ENCODE measurements around the gene TGFA.

TGFA gene

DNA sequence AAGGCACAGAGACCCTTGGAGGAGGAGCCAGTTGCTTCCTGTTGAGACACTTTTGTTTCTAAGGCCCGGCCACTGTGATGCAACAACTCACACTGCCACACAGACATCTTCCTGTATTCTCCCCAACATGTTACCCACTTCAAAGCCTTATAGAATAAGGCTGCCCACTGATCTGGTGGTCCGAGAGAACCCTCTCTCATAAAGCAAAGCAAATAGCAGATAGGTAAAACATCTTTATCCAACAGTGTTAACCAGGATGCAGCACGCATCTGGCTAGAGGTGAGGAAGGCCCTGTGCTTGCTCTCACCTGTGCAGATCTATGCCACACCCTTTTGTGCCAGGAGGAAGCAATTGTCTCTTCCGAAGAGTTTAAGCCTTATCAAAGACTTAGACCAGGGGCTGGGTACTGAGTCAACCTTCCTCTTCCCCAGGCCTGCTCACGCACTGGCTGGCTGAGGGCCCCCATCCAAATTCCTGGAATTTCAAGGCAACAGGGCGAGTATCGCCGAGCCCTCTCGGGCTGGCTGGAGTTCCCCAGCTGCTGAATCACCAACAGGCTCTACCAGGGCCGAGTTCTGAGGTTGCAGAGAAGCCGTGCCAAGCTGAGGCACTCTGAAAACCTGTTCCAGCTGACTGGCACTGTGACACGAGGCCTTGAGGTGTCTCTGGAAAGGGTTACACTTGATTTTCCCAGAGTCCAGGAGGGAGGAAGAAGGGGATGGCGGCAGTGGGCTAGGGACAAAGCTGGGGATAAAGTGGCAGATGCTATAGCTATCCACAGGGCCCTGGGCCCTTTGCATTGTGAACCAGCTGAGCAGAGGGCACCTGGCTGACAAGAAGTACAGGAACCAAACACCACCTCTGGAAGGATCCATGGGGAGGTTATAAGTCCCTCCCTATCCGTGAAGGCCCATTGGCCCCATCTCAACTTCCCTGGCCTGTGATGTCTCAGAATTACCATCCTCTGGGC is 29.3 kb downstream of the TGFA start:
- no peak for DNase-seq

DNA sequence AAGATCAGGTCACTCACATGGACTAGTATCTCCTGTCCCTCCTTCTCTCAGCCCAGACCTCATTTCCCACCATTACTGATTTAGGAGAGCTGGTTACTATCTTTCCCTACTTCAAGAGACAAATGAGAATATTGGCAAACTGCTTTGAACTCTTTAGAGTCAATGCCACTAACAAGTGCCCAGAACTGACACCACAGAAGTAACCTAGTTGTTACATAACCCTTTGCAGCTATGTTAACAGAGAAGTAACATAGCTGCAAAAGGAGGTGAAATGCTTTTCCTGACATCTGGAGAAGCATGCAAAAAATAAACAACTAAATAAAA is 30.0 kb downstream of the TGFA start:
- no peak for DNase-seq

DNA sequence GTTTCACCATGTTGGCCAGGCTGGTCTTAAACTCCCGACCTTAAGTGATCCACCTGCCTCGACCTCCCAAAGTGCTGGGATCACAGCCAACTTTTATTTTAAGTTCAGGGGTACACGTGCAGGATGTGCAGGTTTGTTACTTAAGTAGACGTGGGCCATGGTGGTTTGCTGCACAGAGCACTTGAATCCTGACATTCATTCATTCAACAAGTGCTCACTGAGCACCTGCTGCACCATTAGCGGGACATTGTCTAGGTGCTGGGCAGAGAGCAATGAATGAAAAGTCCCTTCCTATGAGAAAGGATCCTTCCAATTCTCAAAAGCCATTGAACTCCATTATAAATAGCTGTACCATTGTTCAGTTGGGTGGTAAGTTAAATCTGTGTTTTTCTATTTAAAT is 31.0 kb downstream of the TGFA start:
- no peak for DNase-seq

DNA sequence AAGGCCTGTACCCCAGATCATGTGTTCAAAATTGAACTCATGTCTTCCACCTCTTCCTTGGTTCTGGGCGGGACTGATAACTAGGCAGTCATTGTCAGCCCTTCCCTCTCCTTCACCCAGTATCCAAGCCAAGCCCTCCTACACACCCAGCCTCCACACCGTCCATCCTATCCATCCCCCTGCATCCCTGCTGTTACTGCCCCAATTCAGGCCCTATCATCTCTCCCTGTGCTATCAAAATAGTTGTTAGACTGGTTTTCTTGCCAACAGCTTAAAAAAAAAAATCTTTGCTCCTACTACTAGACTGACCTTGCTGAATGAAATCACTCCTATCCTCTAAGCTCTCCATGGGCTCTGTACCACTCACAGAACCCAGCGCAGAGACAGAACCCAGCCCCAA is 32.8 kb downstream of the TGFA start:
- no peak for DNase-seq

DNA sequence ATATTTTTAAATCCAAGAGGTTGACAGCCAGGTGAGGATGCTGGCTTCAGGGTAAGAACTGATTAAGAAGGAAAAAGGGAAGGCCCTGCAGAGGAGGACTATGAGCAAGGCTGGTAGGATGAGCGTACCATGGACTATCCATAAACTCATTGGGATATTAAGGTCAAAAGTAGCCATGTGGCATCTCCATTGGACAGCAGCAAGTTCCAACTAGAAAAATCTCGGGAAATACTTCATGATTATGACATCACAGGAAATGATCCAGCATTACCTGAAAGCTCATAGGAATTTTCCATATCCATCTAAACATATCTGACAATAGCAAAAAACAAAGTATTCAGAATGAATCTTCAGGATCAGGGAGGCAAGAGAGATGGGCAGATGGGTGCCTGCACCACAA is 34.2 kb downstream of the TGFA start:
- no peak for DNase-seq

DNA sequence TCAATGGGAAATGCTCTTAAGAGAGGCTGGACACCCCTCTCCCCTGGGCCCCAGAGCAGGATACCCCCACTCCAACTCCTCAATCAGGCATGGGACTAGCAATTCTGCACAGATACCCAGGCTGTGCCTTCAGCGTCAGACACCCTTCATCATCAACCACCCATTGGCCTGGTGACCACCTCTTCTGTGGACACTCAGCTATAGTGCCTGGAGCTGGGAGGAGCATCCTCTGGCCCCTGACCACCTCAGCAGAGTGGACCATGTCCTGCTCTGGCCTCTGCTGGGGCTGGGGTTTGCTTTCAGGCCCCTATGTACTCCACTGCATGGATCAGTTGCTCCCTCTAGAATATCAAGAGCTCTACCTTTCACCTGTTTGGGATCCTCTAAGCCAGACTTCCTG is 35.1 kb downstream of the TGFA start:
- DNase-seq, result no peak

DNA sequence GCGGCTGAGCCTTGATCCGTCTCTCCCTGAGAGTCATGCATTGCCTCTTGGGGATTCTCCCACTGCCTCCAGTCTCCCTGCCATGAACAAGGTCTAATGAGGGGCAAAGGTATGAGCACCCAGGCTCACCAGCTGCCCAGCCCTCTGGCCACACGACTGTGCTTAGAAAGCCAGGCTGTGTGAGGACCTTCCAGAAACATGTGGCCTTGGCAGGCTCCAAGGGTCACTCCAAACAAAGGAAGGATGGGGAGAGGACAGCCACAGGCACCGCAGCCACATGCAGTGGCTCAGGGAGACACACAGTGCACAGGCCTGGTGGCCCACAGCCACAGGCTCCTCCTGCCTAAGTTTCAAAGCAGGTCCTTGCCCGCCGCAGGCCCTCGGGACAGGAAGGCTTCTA is 35.8 kb downstream of the TGFA start:
- DNase-seq, result no peak

DNA sequence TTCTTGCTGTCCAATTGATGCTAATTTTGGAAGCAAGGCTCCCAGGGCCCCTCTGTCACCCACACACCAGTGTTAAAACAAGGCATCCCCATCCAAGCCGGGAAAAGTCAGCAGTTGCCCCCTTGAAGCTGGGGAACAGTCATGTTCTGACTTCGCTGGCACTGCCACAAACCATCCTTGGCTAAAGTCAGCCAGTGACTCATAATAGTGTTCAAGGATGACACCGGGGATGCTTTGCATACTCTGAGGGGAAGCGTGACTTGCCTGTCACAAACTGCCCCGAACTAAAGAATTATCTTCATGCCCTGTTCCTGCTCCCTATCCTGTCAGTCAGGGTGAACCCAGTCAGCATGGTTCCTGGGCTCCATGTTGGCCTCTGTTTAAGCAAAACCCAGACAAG is 37.0 kb downstream of the TGFA start:
- DNase-seq, result no peak

DNA sequence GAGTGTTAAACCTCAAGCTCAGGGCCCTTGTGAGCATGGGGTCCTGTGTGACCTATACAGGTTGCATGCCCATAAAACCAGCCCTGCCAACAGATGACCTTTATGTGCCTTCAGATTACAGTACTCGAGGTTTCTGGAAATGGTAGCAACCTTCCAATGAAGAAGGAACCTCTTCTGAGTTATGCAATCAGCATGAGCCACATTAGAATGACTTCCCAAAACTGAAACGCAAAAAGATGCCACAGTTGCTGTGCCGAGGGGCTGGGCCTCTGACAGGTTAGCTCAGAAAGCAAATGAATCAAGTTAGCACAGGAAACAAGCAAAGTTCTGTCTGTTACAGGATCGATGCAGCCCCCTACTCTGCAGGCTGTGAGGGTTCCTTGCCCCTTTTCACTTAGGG is 37.7 kb downstream of the TGFA start:
- no peak for DNase-seq

DNA sequence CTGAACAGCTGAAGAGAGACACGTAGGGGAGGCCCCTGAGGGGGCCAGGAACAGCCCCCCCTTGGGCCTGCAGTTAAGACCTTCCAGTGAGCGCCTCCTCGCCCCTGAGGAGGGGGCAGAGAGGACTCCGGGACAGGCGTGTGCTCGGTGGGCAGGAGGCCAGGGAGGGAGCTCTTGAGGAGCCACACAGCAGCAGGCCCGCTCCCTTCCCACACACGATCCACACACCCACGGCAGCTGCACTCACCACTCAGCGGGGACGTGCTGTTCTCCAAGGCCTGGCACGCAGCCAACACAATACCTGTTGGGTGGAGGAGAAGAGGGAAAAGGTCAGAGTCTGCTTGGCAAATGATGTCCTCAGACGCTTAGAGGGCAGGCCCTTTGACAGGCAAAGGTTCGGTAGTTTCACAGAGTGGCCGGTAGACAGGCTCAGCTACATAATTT is 39.0 kb downstream of the TGFA start:
- no peak for DNase-seq

DNA sequence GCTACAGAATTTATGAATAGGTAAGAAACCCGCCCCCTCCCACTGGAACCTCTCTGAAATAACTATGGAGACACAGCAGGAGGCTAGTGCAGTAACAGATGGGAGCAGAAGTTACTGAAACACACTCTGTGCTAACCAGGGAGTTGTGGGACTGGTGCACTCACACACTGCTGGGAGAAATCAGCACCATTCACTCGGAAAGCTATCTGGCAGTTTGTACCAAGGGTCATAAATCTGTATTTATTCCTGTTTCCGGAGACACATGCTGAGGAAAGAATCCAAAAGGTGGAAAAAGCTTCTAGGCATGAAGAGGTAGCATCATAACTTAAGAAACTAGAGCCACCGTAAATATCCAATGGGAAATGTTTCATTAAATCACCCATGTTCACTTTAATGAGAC is 39.9 kb downstream of the TGFA start:
- peak; percentile 75 for DNase-seq

DNA sequence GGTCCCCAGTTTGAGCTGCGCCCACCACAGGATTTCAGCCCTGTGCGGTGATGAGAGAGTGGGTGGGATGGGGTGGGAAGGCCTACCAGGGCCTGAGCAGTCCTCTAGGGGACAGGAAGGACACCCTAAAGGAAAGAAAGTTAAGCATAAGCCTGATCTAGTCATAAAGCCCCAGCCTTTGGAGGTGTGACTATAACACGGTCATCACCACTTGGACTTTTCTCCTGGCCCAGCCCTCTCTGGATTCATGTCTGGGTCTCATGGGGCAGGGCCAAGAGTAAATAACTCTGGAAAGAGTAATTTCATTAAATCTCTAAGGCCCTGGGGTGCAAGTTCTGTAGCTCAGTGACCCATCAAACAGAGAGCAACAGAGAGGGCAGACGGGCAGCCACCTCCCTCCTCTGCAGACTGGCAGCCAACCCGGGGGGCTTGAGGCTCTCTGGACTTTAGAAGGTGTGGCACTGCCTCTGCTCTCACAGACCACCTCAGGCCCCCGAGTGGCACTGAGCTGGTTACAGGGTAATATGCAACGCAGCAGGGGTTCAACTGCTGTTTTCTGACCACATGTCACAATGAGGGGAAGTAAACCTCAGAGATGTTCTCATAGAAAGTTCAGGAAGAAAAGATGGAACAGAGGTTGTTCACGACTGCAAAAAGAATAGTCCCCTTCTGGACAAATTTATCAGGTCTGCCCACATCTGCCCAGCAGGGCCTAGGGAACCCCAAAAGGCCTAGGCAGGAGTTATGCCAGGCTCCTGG is 41.5 kb downstream of the TGFA start:
- no peak for DNase-seq

DNA sequence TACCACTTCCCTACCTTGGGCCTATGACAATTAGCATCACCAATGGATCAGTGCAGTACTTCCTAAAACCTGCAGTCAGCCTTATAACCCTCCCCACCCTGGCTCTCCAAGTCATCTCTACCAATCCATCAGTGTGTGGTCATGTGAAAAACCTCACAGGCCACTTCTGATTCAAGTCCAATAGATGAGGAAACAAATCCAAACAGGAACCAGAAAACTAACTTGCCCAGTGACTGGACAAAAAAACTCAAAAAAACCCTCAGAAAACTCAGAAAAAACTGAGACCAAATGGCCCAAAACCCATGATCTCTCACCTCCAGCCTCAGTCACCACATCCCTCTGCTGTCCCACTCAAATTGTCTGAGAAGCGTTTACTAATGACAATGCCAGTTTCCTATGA is 43.3 kb downstream of the TGFA start:
- DNase-seq, result no peak

DNA sequence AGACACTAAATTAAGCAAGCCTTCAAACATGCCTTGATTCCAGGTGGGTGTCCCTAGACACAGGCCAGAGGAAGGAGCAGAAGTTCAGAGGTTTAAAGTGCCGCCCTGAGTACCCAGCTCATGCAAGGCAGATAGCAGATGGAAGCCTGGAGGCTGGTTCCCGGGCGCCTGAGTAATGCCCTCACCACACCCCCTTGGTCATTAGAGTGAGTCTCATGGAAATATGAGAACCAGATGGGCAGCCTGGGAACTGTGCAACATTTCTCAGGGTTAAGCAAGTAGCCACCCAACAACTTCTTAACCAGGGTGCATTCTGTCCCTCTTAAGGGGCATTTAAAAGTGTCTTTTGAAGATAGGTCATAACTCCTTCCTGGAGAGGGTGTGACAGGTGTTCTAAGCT is 44.1 kb downstream of the TGFA start:
- DNase-seq, result no peak

DNA sequence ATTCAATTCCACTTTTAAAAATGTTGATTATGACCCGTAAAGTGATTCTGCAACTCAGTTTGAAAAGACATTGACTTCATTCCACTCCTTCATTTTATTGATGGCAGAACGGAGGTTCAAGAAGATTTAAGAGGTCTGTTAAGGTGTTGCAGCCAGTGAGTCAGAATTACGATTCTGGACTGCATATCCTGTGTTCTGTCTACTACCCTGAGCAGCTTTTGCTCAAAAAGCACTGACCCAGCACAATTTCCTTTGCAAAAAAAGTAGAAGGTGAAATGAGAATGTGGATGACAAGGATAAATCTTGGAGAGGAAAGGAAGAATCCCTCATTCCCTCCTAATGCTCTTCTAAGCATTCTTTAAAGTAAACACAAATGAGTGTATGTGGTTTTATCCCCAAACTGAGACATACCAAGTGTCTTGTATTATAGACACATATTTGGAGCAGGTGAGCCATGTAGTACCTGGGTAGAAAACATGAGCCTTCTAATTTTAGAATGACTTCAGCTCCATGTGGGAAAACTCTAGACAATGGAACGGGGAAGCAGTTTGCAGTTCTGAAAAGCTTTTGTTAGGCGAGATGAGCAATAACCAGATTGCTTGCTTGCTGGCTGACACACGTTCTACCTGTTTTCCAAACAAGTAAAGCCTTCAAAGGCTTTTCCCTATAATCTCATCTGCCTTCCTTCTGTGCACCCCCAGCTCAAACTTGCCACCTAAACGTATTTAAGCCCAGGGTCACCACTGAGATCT is 44.7 kb downstream of the TGFA start:
- no peak for DNase-seq

DNA sequence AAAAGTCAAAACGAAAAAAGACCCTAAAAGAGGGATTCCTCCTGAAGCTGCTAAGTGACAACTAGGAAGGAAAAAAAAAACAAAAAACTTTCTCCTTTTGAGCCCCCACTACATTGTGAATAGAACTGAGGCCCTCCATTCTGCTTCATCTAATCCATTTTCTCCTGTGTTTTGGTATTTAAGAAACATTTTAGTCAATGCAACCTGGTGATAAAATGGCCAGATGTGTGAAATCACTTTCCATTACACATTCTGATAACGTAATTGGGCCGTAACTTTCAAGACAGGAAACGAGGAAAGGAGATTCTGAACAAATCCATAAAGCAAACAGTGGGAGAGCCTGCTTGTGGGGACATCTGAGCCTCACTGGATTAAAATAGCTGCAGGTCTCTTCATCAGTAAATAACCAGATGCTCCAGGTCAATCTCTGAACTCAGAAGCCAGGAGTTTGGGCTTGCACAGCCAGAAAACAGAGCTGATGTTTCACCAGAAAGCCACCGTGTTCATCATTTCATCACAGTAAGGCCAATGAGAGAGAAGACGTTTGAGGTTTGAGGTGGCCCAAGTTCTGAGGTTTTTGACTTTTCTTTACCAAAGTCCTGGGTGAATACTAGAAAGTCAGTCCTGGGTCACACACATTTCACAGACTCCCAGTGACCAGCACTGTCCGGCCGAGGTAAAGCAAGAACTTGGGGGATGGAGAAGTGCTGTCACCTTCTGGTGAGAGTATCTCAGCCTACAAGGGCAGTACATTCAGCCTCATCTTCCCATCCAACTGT is 47.8 kb downstream of the TGFA start:
- DNase-seq, result no peak

DNA sequence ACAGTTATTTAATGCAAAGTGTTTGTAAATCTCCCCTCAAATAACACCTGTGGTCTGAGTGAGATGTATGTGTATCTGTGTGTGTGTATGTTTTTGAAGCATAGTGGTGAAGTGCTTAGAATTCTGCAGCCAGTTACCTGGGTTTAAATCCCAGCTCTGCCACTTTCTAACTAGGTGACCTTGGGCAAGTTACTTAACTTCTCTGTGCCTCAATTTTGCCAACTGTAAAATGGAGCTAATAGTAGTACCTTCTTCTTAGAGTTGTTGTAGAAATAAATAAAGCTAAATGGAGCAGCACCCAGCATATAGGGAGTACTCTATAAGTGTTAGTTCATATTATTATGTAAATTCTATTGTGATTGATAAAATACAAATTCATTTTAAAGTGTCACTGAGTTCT is 48.9 kb downstream of the TGFA start:
- no peak for DNase-seq

DNA sequence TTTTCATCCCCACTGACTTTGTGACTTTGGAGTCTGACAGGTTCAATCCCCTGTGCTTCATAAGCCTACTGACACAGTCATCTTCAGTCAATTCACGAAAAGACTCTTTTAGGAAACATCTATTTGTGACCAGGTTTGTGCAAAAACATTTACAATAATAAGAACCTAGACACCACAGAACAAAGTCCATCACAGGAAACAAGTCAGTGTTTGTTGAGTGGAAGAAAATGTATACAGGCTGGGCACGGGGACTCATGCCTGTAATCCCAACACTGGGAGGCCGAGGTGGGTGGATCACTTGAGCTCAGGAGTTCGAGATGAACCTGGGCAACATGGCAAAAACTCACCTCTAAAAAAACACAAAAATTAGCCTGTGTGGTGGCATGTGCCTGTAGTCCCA is 49.7 kb downstream of the TGFA start:
- no peak for DNase-seq

DNA sequence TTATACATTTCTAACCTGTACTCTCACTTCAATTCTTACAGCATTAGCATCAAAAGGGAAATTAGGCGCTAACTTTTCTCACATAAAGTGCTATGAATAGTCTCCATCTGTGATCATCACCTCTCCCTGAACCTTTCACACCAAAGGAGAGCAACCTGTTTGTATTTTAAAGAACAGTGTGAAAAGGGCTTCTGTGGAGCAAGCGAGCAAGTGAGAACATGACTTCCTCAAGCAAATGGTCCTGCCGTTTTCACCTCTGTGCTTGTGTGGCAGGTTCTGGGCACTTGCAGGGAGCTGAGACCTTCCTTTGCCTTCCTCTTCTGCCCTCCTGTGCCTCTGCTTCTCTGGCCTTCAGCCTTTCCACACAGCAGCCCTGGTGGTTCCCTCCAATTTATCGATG is 51.9 kb downstream of the TGFA start:
- DNase-seq, result no peak

DNA sequence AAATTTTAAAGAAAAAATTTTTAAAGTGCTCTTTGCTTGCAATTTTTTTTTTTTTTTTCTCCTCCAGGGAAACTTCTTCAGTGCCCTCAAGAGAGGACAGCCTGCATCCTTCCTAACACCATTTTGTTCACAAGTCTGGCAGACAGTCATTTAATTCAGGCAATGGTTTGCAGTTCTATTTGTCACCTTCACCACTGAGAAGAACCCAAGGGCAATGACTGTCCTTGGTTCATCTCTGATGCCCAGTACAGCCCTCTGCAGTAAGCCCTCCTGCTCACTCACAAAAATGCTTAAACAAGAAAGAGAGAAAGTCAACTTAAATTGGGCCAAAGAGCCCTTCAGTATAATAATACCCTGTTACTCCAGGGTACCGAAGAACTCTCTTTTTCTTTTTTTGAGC is 52.4 kb downstream of the TGFA start:
- no peak for DNase-seq

DNA sequence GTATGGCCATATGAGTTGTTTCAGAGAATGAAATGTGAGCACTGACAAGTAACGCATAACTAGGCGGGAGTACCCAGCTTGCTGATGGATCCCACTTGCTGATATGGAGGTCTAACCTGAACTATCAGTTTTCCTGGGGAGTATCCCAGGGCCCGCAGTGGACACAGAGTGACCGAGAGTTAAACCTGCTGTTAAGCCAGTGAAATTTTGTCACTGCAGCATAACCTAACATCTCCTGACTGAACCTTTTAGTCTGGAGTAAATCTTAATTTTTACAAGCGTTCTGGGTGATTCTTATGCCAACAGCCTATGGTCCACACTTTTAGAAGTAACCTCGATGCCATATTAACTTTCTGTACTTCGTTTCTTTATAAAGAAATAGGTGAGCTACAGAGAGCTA is 54.4 kb downstream of the TGFA start:
- DNase-seq, result no peak

DNA sequence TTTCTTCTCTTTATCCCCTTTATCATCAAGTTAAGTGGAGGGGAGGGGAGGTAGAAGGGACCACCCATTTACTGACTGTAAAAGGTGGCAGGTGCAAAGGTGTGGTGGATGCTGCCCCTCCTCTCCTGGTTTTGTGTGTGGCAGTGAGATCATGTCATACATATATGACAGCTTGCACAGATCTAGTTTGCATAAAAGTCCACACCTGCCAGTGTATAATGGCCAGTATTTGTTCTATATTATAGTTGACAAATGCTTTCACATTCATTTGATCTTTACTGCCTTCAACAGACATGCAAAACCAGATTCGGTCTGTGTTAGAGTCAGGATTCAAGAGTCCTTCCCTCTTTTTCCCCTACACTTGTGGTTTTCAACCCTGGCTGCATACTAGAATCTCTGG is 55.1 kb downstream of the TGFA start:
- no peak for DNase-seq

DNA sequence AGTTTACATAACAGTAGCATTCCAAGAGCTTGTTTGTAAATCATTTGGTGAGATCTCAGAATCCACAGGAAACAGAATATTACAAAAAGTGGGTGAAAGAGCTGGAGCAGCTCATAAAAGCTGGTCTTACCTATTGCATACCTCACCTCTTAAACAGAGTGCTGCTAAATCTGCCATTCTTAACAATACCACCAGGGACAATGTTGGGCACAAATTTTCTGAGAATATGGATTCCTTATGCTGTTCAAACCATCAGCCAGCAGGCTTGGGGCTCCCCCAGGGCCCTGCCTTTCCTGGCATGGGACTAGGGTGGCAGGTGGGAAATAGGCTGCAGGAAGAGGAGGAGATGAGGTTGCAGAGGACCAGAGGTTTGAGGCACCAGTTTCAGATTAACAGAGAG is 55.6 kb downstream of the TGFA start:
- DNase-seq, result peak; percentile 79

Data from NCI-H1694 (cell line).